Hepatocyte (in vitro differentiated cells): Measurements from ENCODE around the gene PAX4.

ENCODE experiments used
- EZH2 ChIP-seq: fragments of 200-600 bp; sonication (generic); IDR thresholded peaks from 2 replicates; pipeline ENCODE4 v1.6.1; 2016; ENCODE audit warnings: antibody characterized with exemption, mild to moderate bottlenecking, borderline replicate concordance
- TF ChIP-seq, protein P1 (sequence below): fragments of 200-600 bp; sonication (generic); IDR thresholded peaks from 2 replicates; pipeline ENCODE4 v1.5.1; 2016; ENCODE audit warnings: antibody characterized with exemption, mild to moderate bottlenecking; ENCODE audit not compliant: poor library complexity

DNA sequence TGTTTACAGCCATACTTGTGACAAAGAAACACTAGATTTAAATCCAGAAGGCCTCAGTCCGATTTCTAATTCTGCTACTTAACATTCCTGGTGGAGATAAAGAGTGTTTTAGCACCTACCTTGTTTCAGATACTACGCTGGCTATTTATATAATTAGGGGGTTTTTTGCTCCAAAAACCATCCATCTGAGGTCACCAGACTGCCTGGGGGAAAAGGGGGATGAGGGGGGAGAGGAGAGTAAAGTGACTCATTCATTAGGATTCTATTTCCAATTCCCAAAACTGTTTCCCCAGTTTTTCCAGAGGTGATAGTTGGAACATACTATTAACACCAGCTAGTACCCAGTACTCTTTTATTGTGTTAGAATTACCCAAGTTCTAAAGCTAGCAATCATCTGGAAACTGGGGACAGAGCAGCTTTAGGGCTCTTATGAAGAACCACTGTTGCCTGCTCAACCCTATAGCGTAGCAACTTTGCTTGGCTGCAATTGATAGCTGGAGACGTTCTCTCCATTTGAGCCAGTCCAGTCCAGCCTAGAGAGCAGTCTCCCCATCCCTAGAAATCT, 39.1 kb downstream of the PAX4 start:
- TF ChIP-seq, protein P1, sequence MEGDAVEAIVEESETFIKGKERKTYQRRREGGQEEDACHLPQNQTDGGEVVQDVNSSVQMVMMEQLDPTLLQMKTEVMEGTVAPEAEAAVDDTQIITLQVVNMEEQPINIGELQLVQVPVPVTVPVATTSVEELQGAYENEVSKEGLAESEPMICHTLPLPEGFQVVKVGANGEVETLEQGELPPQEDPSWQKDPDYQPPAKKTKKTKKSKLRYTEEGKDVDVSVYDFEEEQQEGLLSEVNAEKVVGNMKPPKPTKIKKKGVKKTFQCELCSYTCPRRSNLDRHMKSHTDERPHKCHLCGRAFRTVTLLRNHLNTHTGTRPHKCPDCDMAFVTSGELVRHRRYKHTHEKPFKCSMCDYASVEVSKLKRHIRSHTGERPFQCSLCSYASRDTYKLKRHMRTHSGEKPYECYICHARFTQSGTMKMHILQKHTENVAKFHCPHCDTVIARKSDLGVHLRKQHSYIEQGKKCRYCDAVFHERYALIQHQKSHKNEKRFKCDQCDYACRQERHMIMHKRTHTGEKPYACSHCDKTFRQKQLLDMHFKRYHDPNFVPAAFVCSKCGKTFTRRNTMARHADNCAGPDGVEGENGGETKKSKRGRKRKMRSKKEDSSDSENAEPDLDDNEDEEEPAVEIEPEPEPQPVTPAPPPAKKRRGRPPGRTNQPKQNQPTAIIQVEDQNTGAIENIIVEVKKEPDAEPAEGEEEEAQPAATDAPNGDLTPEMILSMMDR, result no peak
- no peak for TF ChIP-seq EZH2
